ENCODE measurements around the gene ARHGAP29.

Gene ARHGAP29

DNA sequence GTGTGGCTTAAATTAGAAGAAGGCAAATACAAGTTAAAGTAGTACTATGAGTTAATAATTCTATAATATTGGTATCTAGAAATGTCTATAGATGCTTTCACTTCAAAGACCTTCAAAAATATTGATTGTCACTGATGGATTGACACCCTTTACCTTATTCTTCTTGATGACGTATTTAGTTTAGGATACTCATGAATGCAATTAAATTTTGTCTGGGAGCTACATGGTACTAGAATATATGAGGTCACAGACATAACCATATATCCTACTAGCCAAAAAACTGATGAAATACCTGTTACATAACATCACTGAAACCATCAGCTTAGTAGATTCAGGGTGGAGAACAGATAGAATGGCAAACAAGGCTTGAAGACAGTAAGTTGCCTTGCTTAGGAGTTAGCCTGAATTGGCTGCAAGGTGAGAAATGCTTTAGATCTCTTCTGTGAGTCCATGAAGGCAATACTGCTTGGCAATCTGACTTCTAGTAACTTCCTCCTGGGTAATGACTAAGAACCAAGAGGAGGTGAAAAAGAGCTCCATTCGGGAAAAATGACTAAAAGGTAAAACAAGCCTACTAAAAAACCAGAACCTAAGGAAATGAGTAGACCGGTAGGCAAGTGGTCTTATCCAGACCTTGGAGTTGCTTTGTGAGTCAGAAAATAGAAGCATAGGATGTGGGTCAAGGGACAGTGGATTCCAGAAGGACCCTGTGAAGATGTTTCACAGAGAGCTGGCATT is 16.9 kb upstream of the ARHGAP29 start:
- Mint-ChIP-seq H3K4me1 (ENCODE audit: low read depth in 2 of 2) (no peaks in the 10 kb centered on the region), H3K36me3 (ENCODE audit: insufficient read depth) (no peaks in the 10 kb centered on the region), H3K4me3 (no peak overlapping the region), H3K27me3 (peaks cover 14 to 73% of the 10 kb centered on the region in 2 donors), H3K9me3 (peaks cover 0 to under 1% of the 10 kb centered on the region in 2 donors), H3K27ac (no peak overlapping the region)
- ATAC-seq (replicated peaks), result no peak
- DNase-seq, result no peak

DNA sequence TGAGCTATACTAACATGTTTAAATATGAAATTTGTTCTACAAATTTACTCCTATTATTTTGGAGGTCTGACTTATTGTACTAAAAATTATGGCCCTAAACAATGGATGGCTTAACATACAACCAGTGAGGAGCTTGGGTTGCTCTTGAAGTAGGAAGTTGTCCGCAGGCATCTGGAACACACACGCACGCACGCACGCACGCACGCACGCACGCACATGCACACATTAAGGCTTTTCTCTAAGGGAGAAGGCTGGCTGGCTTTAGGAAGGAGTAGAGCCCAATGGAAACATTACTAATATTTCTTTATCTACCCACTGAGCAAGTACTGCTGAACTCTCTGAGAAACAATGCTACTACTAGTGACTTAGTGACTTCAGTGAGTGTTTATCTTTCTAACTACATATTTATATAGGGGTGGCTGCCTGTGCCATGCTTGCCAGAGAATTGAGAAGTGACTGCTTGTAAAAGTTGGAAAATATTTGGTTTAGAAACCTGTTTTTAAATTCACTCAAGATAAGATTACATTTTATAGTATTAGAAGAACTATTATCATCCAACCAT is 16.2 kb upstream of the ARHGAP29 start:
- no peaks in the 10 kb centered on the region for H3K4me1 Mint-ChIP-seq (ENCODE audit: low read depth in 2 of 2)
- H3K36me3 Mint-ChIP-seq (ENCODE audit: insufficient read depth), result no peaks in the 10 kb centered on the region
- H3K27me3 Mint-ChIP-seq, result peaks cover 18 to 73% of the 10 kb centered on the region in 2 donors
- no peak overlapping the region for H3K27ac Mint-ChIP-seq
- no peak overlapping the region for H3K4me3 Mint-ChIP-seq
- ATAC-seq (replicated peaks) (no peak), DNase-seq (no peak)
- H3K9me3 Mint-ChIP-seq, result no peaks in the 10 kb centered on the region

GRCh38 chr1:94250341-94250740 is 13.0 kb upstream of the ARHGAP29 start:
- Mint-ChIP-seq H3K4me3 (no peak overlapping the region), H3K27ac (no peak overlapping the region), H3K9me3 (no peaks in the 10 kb centered on the region), H3K4me1 (ENCODE audit: low read depth in 2 of 2) (peaks cover 11% of the 10 kb centered on the region in 2 donors), H3K36me3 (ENCODE audit: insufficient read depth) (no peaks in the 10 kb centered on the region), H3K27me3 (peaks cover 44 to 76% of the 10 kb centered on the region in 2 donors)
- DNase-seq, result no peak
- no peak for ATAC-seq (replicated peaks)

DNA sequence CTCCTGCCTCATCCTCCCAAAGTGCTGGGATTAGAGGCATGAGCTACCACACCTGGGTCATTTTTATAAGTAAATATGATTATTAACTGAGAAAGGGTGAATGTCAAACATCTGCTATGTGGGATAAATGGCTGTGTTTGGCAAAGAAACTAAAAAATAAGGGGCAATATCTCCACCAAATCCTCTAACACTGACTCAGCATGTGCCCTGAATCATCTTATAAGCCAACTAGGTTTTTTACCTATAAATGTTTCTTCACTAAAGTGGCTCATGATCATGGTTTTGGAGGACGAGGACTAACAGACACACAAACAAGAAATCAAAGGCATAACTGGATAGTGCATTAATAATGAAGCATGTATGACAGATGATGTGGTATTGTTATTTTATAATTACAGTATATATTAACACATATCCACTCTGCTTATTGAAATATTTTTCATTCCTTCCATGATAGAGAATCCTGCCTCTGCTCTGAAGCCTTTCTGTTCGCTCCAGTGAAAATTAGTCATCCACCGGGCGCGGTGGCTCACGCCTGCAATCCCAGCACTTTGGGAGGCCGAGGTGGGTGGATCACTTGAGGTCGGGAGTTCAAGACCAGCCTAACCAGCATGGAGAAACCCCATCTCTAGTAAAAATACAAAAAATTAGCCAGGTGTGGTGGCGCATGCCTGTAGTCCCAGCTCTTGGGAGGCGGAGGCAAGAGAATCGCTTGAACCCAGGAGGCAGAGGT is 11.7 kb upstream of the ARHGAP29 start:
- no peak for DNase-seq
- Mint-ChIP-seq H3K4me3 (no peak overlapping the region), H3K27ac (no peak overlapping the region), H3K27me3 (peaks cover 53 to 76% of the 10 kb centered on the region in 2 donors), H3K36me3 (ENCODE audit: insufficient read depth) (peaks cover 2% of the 10 kb centered on the region), H3K9me3 (no peaks in the 10 kb centered on the region), H3K4me1 (ENCODE audit: low read depth in 2 of 2) (peaks cover 11% of the 10 kb centered on the region in 2 donors)
- no peak for ATAC-seq (replicated peaks)

- H3K9me3 Mint-ChIP-seq, result peaks cover 4 to 16% of the 10 kb centered on the region in 2 donors
- ATAC-seq (replicated peaks), result peak; percentile 40
- peaks cover 69 to 91% of the 10 kb centered on the region in 2 donors for H3K27me3 Mint-ChIP-seq
- H3K36me3 Mint-ChIP-seq (ENCODE audit: insufficient read depth), result peaks cover 2% of the 10 kb centered on the region
- DNase-seq, result no peak
- H3K4me1 Mint-ChIP-seq (ENCODE audit: low read depth in 2 of 2), result peaks cover 11% of the 10 kb centered on the region in 2 donors
- H3K4me3 Mint-ChIP-seq, result peak overlapping the region; percentile 70 to 71
- H3K27ac Mint-ChIP-seq, result no peak overlapping the region
Measured at GRCh38 chr1:94247138-94248094, 10.0 kb upstream of the ARHGAP29 start.

DNA sequence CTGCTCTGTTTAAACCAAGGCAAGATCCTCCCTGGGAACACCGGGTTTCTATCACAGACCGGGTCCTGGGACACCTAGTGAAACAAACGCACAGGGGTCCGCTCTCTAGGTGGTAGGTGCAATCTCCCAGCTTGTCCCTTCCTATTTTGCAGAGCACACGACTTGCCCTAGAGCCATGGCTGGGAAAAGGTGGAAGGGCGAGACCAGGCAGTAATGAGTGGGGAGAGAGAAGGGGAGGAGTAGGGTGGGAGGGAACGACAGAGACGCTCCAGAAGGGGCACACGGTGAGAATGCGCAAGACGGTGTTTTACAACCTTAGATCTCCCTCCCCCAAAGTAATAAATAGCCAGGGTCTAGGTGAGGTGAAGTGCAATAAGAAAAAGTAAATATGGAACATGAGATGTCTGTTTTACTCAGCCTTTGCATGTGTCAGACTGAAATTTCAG is 9.3 kb upstream of the ARHGAP29 start:
- no peak for ATAC-seq (replicated peaks)
- no peak for DNase-seq

GRCh38 chr1:94245747-94246438 is 8.5 kb upstream of the ARHGAP29 start:
- H3K4me3 Mint-ChIP-seq, result no peak overlapping the region
- peaks cover 4 to 20% of the 10 kb centered on the region in 2 donors for H3K9me3 Mint-ChIP-seq
- ATAC-seq (replicated peaks) (no peak), DNase-seq (no peak)
- H3K27me3 Mint-ChIP-seq, result peaks cover 66 to 89% of the 10 kb centered on the region in 2 donors
- H3K27ac Mint-ChIP-seq, result no peak overlapping the region
- peaks cover 11% of the 10 kb centered on the region in 2 donors for H3K4me1 Mint-ChIP-seq (ENCODE audit: low read depth in 2 of 2)
- peaks cover 2% of the 10 kb centered on the region for H3K36me3 Mint-ChIP-seq (ENCODE audit: insufficient read depth)

More for the DNA sequence above, 9.3 kb upstream of the ARHGAP29 start:
- peaks cover 2% of the 10 kb centered on the region for H3K36me3 Mint-ChIP-seq (ENCODE audit: insufficient read depth)
- H3K27me3 Mint-ChIP-seq, result peaks cover 69 to 93% of the 10 kb centered on the region in 2 donors
- H3K27ac Mint-ChIP-seq, result no peak overlapping the region
- H3K9me3 Mint-ChIP-seq, result peaks cover 4 to 20% of the 10 kb centered on the region in 2 donors
- H3K4me3 Mint-ChIP-seq, result peak overlapping the region; percentile 43 to 71
- H3K4me1 Mint-ChIP-seq (ENCODE audit: low read depth in 2 of 2), result peaks cover 11% of the 10 kb centered on the region in 2 donors

DNA sequence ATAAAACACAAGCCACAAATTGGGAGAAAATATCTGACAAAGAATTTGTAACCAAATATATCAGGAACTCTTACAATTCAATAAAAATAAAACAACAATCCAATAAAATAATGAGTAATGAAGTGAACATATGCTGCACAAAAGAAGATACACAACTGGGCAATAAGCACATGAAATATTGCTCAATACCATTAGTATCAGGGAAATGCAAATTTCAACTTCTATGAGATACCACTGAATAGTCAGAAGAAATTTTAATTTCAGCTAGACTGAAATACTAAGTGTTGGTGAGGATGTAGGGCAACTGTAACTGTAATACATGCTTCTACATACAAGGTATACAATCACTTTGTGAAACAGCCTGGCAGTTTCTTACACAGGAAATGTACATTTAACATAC is 7.4 kb upstream of the ARHGAP29 start:
- H3K27me3 Mint-ChIP-seq, result peaks cover 76 to 91% of the 10 kb centered on the region in 2 donors

DNA sequence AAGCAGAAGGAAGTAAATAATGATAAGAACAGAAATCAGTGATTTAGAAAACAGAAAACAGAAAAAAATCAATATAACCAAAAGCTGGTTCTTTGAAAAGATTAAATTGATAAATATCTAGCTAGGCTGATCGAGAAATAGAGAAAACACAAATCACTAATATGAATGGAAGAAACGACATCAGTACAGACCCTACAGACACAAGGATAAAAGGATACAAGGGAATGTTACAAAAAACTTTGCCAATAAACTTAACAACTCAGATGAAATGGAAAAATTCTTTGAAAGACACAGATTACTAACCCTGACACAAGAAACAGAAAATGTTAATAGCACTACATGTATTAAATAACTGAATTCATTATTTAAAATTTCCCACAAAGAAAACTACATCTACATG is 6.3 kb upstream of the ARHGAP29 start:
- Mint-ChIP-seq H3K9me3 (peaks cover 4 to 20% of the 10 kb centered on the region in 2 donors), H3K27me3 (peaks cover 81 to 91% of the 10 kb centered on the region in 2 donors), H3K27ac (no peak overlapping the region), H3K4me3 (no peak overlapping the region), H3K4me1 (ENCODE audit: low read depth in 2 of 2) (peaks cover 11% of the 10 kb centered on the region in 2 donors), H3K36me3 (ENCODE audit: insufficient read depth) (peaks cover 2% of the 10 kb centered on the region)
- ATAC-seq (replicated peaks) (no peak), DNase-seq (no peak)

More for the DNA sequence above, 7.4 kb upstream of the ARHGAP29 start:
- ATAC-seq (replicated peaks), result no peak
- Mint-ChIP-seq H3K4me3 (no peak overlapping the region), H3K27ac (no peak overlapping the region), H3K4me1 (ENCODE audit: low read depth in 2 of 2) (peaks cover 11% of the 10 kb centered on the region in 2 donors), H3K9me3 (peaks cover 4 to 20% of the 10 kb centered on the region in 2 donors), H3K36me3 (ENCODE audit: insufficient read depth) (peaks cover 2% of the 10 kb centered on the region)
- no peak for DNase-seq

- no peak for ATAC-seq (replicated peaks)
- DNase-seq, result no peak
- H3K9me3 Mint-ChIP-seq, result peaks cover 4 to 20% of the 10 kb centered on the region in 2 donors
- peaks cover 2 to 6% of the 10 kb centered on the region in 2 donors for H3K4me1 Mint-ChIP-seq (ENCODE audit: low read depth in 2 of 2)
- H3K27me3 Mint-ChIP-seq, result peaks cover 75 to 82% of the 10 kb centered on the region in 2 donors
- no peak overlapping the region for H3K4me3 Mint-ChIP-seq
- peaks cover 2% of the 10 kb centered on the region for H3K36me3 Mint-ChIP-seq (ENCODE audit: insufficient read depth)
- no peak overlapping the region for H3K27ac Mint-ChIP-seq
Measured at GRCh38 chr1:94240822-94241221, 3.4 kb upstream of the ARHGAP29 start.

GRCh38 chr1:94239796-94240195 is 2.4 kb upstream of the ARHGAP29 start:
- H3K9me3 Mint-ChIP-seq, result peaks cover 4 to 20% of the 10 kb centered on the region in 2 donors
- no peak overlapping the region for H3K27ac Mint-ChIP-seq
- peaks cover 73 to 78% of the 10 kb centered on the region in 2 donors for H3K27me3 Mint-ChIP-seq
- H3K4me3 Mint-ChIP-seq, result no peak overlapping the region
- H3K4me1 Mint-ChIP-seq (ENCODE audit: low read depth in 2 of 2), result peaks cover 4 to 7% of the 10 kb centered on the region in 2 donors
- H3K36me3 Mint-ChIP-seq (ENCODE audit: insufficient read depth), result peaks cover 2% of the 10 kb centered on the region
- ATAC-seq (replicated peaks) (no peak), DNase-seq (no peak)

GRCh38 chr1:94239051-94239450 is 1.7 kb upstream of the ARHGAP29 start:
- ATAC-seq (replicated peaks) (no peak), DNase-seq (no peak)
- peaks cover 4 to 7% of the 10 kb centered on the region in 2 donors for H3K4me1 Mint-ChIP-seq (ENCODE audit: low read depth in 2 of 2)
- peaks cover 75 to 78% of the 10 kb centered on the region in 2 donors for H3K27me3 Mint-ChIP-seq
- no peaks in the 10 kb centered on the region for H3K36me3 Mint-ChIP-seq (ENCODE audit: insufficient read depth)
- no peak overlapping the region for H3K4me3 Mint-ChIP-seq
- H3K27ac Mint-ChIP-seq, result no peak overlapping the region
- H3K9me3 Mint-ChIP-seq, result peaks cover 4 to 20% of the 10 kb centered on the region in 2 donors

Measured in effector memory CD8-positive, alpha-beta T cell (primary cell).